ENCODE data around the gene SLC15A1.

SLC15A1 gene

DNA sequence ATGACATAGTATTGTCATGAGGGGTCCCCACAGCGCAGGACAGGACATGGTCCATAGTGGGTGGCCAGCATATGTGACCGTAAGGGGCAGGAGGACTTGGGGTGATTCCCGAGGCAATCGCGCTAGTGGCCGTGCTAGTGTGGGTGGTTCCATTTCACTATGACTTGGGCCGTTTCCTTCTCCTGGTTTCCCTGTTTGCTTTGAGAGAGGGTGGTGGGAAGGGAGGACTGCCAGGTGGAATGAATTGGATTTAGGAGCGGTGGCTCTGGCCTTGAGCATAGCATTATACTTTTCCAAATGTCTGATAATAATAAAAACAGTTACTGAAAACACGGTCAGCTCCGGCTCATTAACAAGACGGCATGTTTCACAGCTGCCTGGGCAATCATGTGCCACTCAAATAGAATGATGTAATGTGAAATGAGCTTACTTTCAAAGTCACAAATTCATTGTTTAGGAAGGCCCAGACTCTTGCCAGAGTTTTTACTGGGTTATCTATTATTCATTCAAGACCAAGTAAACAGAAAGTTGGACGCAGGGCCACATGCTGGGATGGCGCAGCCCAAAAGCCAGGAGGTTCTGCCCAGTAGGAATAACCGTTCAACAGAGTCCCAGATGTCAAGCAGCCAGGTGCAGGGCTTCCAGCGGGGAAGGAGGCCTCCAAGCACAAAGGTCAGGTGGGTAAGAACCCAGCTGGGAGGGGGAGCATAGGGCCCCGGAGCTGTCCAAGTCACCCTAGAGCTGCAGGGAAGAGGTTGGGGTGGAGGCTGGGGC lies 19.6 kb upstream of the SLC15A1 start:
- Histone ChIP-seq H3F3A (ENCODE audit: insufficient read depth) (no peaks in the 10 kb centered on the region), H3K27me3 (ENCODE audit: low read length) (no peaks in the 10 kb centered on the region), H3K9ac (ENCODE audit: low read length) (no peak overlapping the region), H3K9me3 (ENCODE audit: insufficient read depth, low read length) (no peaks in the 10 kb centered on the region), H3K4me2 (ENCODE audit: low read depth, low read length, poor library complexity, severe bottlenecking) (no peak overlapping the region), H3K27ac (ENCODE audit: low read depth, low read length) (no peak overlapping the region), H3K79me2 (ENCODE audit: insufficient read depth, low read length) (no peaks in the 10 kb centered on the region), H4K20me1 (ENCODE audit: low read depth, low read length) (no peaks in the 10 kb centered on the region), H3K9me2 (replicated peaks; ENCODE audit: insufficient read depth, low read length) (no peaks in the 10 kb centered on the region), H3K36me3 (ENCODE audit: low read length) (no peaks in the 10 kb centered on the region), H3K4me3 (ENCODE audit: insufficient read depth, low read length, poor library complexity, severe bottlenecking) (no peak overlapping the region), H2AFZ (ENCODE audit: low read depth, low read length, severe bottlenecking) (no peak overlapping the region)
- no peak for TF ChIP-seq EZH2phosphoT487 (conservative IDR thresholded peaks at IDR 0.05; ENCODE audit: low read length)
- TF ChIP-seq, protein P1, sequence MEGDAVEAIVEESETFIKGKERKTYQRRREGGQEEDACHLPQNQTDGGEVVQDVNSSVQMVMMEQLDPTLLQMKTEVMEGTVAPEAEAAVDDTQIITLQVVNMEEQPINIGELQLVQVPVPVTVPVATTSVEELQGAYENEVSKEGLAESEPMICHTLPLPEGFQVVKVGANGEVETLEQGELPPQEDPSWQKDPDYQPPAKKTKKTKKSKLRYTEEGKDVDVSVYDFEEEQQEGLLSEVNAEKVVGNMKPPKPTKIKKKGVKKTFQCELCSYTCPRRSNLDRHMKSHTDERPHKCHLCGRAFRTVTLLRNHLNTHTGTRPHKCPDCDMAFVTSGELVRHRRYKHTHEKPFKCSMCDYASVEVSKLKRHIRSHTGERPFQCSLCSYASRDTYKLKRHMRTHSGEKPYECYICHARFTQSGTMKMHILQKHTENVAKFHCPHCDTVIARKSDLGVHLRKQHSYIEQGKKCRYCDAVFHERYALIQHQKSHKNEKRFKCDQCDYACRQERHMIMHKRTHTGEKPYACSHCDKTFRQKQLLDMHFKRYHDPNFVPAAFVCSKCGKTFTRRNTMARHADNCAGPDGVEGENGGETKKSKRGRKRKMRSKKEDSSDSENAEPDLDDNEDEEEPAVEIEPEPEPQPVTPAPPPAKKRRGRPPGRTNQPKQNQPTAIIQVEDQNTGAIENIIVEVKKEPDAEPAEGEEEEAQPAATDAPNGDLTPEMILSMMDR (IDR thresholded peaks at IDR 0.05; ENCODE audit: insufficient read depth, low read length, poor library complexity, severe bottlenecking): no peak

DNA sequence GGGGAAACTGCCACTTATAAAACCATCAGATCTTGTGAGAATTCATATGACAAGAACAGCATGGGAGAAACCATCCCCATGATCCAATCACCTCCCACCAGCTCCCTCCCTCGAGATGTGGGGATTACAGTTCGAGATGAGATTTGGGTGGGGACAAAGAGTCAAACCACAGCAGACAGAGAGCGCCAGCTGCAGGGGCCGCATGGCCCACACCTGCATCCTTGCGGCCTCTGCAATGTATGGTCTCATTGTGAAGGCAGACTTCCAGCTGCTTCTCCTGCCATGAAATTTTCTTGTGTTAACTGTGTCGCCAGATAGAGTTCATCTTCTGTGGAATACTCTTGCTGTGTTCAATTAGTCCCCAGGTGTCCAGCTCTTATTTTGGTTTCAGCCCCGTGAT lies 17.3 kb upstream of the SLC15A1 start:
- Histone ChIP-seq H3K9me3 (ENCODE audit: insufficient read depth, low read length) (no peaks in the 10 kb centered on the region), H3K4me2 (ENCODE audit: low read depth, low read length, poor library complexity, severe bottlenecking) (no peak overlapping the region), H3K27me3 (ENCODE audit: low read length) (no peaks in the 10 kb centered on the region), H3K36me3 (ENCODE audit: low read length) (no peaks in the 10 kb centered on the region), H2AFZ (ENCODE audit: low read depth, low read length, severe bottlenecking) (no peak overlapping the region), H3K4me3 (ENCODE audit: insufficient read depth, low read length, poor library complexity, severe bottlenecking) (no peak overlapping the region), H3K27ac (ENCODE audit: low read depth, low read length) (no peak overlapping the region), H4K20me1 (ENCODE audit: low read depth, low read length) (no peaks in the 10 kb centered on the region), H3K9ac (ENCODE audit: low read length) (no peak overlapping the region), H3K79me2 (ENCODE audit: insufficient read depth, low read length) (no peaks in the 10 kb centered on the region), H3K9me2 (replicated peaks; ENCODE audit: insufficient read depth, low read length) (no peaks in the 10 kb centered on the region), H3F3A (ENCODE audit: insufficient read depth) (no peaks in the 10 kb centered on the region)
- TF ChIP-seq, protein P1 (IDR thresholded peaks at IDR 0.05; ENCODE audit: insufficient read depth, low read length, poor library complexity, severe bottlenecking): no peak
- TF ChIP-seq EZH2phosphoT487 (conservative IDR thresholded peaks at IDR 0.05; ENCODE audit: low read length): no peak

DNA sequence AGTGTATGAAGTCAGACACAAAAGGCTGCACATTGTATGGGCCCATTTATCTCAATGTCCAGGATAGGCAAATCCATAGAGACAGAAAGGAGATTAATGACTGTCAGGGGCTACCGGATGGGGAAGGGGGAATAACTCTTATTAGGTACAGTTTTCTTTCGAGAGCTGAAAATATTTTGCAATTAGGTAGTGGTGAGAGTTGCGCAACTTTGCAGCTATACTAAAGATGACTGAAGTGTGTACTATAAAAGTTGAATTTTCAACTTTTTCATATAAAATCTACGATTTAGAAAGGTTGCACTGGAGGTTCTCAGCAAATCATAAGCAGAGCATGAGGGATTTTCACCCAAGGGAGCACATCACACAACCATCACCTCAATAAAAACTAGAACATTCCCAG lies 16.1 kb upstream of the SLC15A1 start:
- H3K9ac ChIP-seq (ENCODE audit: low read length): no peak overlapping the region
- H4K20me1 ChIP-seq (ENCODE audit: low read depth, low read length): no peaks in the 10 kb centered on the region
- no peaks in the 10 kb centered on the region for H3F3A ChIP-seq (ENCODE audit: insufficient read depth)
- no peaks in the 10 kb centered on the region for H3K36me3 ChIP-seq (ENCODE audit: low read length)
- H3K9me2 ChIP-seq (replicated peaks; ENCODE audit: insufficient read depth, low read length): no peaks in the 10 kb centered on the region
- H3K79me2 ChIP-seq (ENCODE audit: insufficient read depth, low read length): no peaks in the 10 kb centered on the region
- no peak overlapping the region for H3K27ac ChIP-seq (ENCODE audit: low read depth, low read length)
- no peaks in the 10 kb centered on the region for H3K9me3 ChIP-seq (ENCODE audit: insufficient read depth, low read length)
- H3K4me2 ChIP-seq (ENCODE audit: low read depth, low read length, poor library complexity, severe bottlenecking): no peak overlapping the region
- H3K27me3 ChIP-seq (ENCODE audit: low read length): no peaks in the 10 kb centered on the region
- H2AFZ ChIP-seq (ENCODE audit: low read depth, low read length, severe bottlenecking): no peak overlapping the region
- TF ChIP-seq, protein P1 (IDR thresholded peaks at IDR 0.05; ENCODE audit: insufficient read depth, low read length, poor library complexity, severe bottlenecking): no peak
- TF ChIP-seq EZH2phosphoT487 (conservative IDR thresholded peaks at IDR 0.05; ENCODE audit: low read length): no peak
- no peak overlapping the region for H3K4me3 ChIP-seq (ENCODE audit: insufficient read depth, low read length, poor library complexity, severe bottlenecking)
